Measurements from ENCODE around the gene GJE1.

DNA sequence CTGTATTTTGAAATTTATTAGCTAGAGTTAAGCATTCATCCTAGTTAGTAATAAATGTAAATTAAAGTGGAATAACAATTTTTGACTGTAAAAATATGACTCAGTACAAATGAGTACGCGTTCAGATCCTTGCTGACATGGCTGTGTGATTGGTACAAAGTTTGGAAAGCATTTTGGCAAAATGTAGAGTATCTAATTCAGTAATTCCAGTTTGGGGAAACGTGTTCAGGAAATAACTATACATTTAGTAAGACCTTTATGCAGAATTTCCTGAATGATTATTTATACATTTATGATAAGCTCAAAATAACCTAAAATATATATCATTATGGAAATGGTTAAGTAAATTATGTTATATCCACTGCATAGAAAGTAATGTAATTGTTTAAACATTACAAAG lies 22.4 kb downstream of the GJE1 start:
- TF ChIP-seq, protein P1, sequence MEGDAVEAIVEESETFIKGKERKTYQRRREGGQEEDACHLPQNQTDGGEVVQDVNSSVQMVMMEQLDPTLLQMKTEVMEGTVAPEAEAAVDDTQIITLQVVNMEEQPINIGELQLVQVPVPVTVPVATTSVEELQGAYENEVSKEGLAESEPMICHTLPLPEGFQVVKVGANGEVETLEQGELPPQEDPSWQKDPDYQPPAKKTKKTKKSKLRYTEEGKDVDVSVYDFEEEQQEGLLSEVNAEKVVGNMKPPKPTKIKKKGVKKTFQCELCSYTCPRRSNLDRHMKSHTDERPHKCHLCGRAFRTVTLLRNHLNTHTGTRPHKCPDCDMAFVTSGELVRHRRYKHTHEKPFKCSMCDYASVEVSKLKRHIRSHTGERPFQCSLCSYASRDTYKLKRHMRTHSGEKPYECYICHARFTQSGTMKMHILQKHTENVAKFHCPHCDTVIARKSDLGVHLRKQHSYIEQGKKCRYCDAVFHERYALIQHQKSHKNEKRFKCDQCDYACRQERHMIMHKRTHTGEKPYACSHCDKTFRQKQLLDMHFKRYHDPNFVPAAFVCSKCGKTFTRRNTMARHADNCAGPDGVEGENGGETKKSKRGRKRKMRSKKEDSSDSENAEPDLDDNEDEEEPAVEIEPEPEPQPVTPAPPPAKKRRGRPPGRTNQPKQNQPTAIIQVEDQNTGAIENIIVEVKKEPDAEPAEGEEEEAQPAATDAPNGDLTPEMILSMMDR (IDR thresholded peaks at IDR 0.05), result no peak
- no peak for TF ChIP-seq POLR2A (IDR thresholded peaks at IDR 0.05)
